ENCODE data around the gene LRG1.

The LRG1 gene

DNA sequence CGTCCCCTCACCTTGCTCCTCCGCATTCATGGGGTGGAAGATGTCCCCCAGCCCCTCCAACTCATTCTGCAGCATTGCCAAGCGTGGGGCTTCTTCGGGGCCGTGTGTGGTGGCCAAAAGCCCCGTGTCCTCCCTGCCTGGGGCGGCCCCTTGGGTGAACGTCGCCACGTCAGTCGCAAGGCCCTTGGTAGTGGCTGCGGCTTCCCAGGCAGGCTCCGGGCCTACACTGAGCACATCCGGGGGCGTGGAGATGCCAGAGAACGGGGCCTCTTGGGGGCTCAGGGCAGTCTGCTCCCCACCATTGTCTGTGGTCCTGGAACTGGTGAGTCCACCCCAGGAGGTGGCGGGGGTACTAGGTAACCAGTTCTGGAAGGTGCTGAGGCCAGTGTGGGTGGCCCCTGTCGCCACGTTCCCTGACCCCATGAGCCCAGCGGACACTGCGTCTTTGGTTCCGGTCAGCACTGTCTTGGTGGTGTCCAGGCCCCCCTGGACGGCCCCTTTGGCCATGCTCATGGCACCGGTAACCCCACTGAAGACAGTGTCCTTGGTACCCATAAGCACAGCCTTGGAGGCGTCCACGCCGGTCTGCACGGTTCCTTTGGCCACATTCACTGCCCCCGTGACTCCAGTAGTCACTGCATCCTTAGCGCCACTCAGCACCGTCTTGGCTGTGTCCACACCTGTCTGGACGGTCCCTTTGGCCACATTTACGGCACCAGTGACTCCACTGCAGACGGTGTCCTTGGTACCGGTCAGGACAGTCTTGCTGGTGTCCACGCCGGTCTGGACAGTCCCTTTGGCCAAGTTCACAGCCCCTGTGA is 29.2 kb downstream of the LRG1 start:
- TF ChIP-seq, protein P1, sequence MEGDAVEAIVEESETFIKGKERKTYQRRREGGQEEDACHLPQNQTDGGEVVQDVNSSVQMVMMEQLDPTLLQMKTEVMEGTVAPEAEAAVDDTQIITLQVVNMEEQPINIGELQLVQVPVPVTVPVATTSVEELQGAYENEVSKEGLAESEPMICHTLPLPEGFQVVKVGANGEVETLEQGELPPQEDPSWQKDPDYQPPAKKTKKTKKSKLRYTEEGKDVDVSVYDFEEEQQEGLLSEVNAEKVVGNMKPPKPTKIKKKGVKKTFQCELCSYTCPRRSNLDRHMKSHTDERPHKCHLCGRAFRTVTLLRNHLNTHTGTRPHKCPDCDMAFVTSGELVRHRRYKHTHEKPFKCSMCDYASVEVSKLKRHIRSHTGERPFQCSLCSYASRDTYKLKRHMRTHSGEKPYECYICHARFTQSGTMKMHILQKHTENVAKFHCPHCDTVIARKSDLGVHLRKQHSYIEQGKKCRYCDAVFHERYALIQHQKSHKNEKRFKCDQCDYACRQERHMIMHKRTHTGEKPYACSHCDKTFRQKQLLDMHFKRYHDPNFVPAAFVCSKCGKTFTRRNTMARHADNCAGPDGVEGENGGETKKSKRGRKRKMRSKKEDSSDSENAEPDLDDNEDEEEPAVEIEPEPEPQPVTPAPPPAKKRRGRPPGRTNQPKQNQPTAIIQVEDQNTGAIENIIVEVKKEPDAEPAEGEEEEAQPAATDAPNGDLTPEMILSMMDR (IDR thresholded peaks at IDR 0.05; ENCODE audit: insufficient read depth, low read length, poor library complexity, severe bottlenecking): no peak
- no peak for TF ChIP-seq EZH2phosphoT487 (conservative IDR thresholded peaks at IDR 0.05; ENCODE audit: low read length)
- no peaks in the 10 kb centered on the region for H3K9me3 ChIP-seq (ENCODE audit: insufficient read depth, low read length)
- H3K9me2 ChIP-seq (replicated peaks; ENCODE audit: insufficient read depth, low read length): no peaks in the 10 kb centered on the region
- H3K27me3 ChIP-seq (ENCODE audit: low read length): no peaks in the 10 kb centered on the region
- H3K79me2 ChIP-seq (ENCODE audit: insufficient read depth, low read length): no peaks in the 10 kb centered on the region
- no peak overlapping the region for H3K4me2 ChIP-seq (ENCODE audit: low read depth, low read length, poor library complexity, severe bottlenecking)
- no peaks in the 10 kb centered on the region for H3F3A ChIP-seq (ENCODE audit: insufficient read depth)
- no peak overlapping the region for H3K27ac ChIP-seq (ENCODE audit: low read depth, low read length)
- H2AFZ ChIP-seq (ENCODE audit: low read depth, low read length, severe bottlenecking): no peak overlapping the region
- no peak overlapping the region for H3K4me3 ChIP-seq (ENCODE audit: insufficient read depth, low read length, poor library complexity, severe bottlenecking)
- no peaks in the 10 kb centered on the region for H4K20me1 ChIP-seq (ENCODE audit: low read depth, low read length)
- H3K9ac ChIP-seq (ENCODE audit: low read length): no peak overlapping the region
- no peaks in the 10 kb centered on the region for H3K36me3 ChIP-seq (ENCODE audit: low read length)

DNA sequence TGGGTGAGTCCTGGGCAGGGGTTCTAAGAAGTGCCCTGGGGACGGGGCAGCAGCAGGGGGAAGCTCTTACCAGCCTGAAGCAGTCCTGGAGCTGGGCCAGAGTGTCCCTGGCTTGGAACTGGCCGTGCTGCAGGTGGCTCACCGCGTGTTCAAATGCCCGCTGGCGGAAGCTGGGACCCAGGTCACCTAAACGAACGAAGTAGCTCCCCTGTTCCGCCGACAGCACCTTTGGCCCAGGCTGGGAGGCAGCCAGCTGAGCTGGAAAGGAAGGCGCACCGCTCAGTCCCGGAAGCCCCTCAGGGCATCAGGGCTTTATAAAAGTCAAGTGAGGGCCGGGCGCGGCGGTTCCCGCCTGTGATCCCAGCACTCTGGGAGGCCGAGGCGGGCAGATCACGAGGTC is 31.1 kb downstream of the LRG1 start:
- Histone ChIP-seq H3K9me3 (ENCODE audit: insufficient read depth, low read length) (no peaks in the 10 kb centered on the region), H3K36me3 (ENCODE audit: low read length) (no peaks in the 10 kb centered on the region), H3K4me2 (ENCODE audit: low read depth, low read length, poor library complexity, severe bottlenecking) (no peak overlapping the region), H3F3A (ENCODE audit: insufficient read depth) (no peaks in the 10 kb centered on the region), H3K9ac (ENCODE audit: low read length) (no peak overlapping the region), H4K20me1 (ENCODE audit: low read depth, low read length) (no peaks in the 10 kb centered on the region), H3K27ac (ENCODE audit: low read depth, low read length) (no peak overlapping the region), H3K4me3 (ENCODE audit: insufficient read depth, low read length, poor library complexity, severe bottlenecking) (no peak overlapping the region), H3K9me2 (replicated peaks; ENCODE audit: insufficient read depth, low read length) (no peaks in the 10 kb centered on the region), H2AFZ (ENCODE audit: low read depth, low read length, severe bottlenecking) (no peak overlapping the region), H3K79me2 (ENCODE audit: insufficient read depth, low read length) (no peaks in the 10 kb centered on the region), H3K27me3 (ENCODE audit: low read length) (no peaks in the 10 kb centered on the region)
- TF ChIP-seq, protein P1 (IDR thresholded peaks at IDR 0.05; ENCODE audit: insufficient read depth, low read length, poor library complexity, severe bottlenecking): no peak
- TF ChIP-seq EZH2phosphoT487 (conservative IDR thresholded peaks at IDR 0.05; ENCODE audit: low read length): no peak

DNA sequence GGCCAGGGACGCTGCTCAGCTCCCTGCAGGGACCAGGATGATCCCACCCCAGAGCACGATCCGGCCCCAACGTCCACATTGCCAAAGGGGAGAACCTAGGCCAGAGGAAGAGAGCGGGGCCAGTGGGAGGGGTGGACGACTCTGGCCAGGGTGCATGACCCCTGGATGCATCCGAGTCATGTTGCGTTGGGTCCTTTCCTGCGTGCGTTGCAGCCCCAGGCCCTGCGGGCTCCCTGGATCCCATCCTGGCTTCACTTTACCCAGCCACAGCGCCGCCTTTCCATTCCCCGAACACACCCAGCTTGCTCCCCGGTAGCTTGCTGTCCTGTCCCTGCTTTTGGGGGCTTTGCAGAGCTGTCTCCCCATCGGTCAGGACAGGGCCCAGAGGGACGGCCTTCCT is 32.0 kb downstream of the LRG1 start:
- no peaks in the 10 kb centered on the region for H3F3A ChIP-seq (ENCODE audit: insufficient read depth)

More for the DNA sequence above, 32.0 kb downstream of the LRG1 start:
- no peak overlapping the region for H3K4me3 ChIP-seq (ENCODE audit: insufficient read depth, low read length, poor library complexity, severe bottlenecking)
- H3K4me2 ChIP-seq (ENCODE audit: low read depth, low read length, poor library complexity, severe bottlenecking): no peak overlapping the region
- no peaks in the 10 kb centered on the region for H3K9me3 ChIP-seq (ENCODE audit: insufficient read depth, low read length)
- no peaks in the 10 kb centered on the region for H3K36me3 ChIP-seq (ENCODE audit: low read length)
- no peaks in the 10 kb centered on the region for H3K27me3 ChIP-seq (ENCODE audit: low read length)
- H3K79me2 ChIP-seq (ENCODE audit: insufficient read depth, low read length): no peaks in the 10 kb centered on the region
- no peak overlapping the region for H3K9ac ChIP-seq (ENCODE audit: low read length)
- TF ChIP-seq, protein P1 (IDR thresholded peaks at IDR 0.05; ENCODE audit: insufficient read depth, low read length, poor library complexity, severe bottlenecking): no peak
- no peak for TF ChIP-seq EZH2phosphoT487 (conservative IDR thresholded peaks at IDR 0.05; ENCODE audit: low read length)
- H2AFZ ChIP-seq (ENCODE audit: low read depth, low read length, severe bottlenecking): no peak overlapping the region
- H3K9me2 ChIP-seq (replicated peaks; ENCODE audit: insufficient read depth, low read length): no peaks in the 10 kb centered on the region
- no peaks in the 10 kb centered on the region for H4K20me1 ChIP-seq (ENCODE audit: low read depth, low read length)
- no peak overlapping the region for H3K27ac ChIP-seq (ENCODE audit: low read depth, low read length)
